CD8-positive, alpha-beta memory T cell (primary cell): ENCODE data around the gene PCDHGA1. TPM values are rescaled to one million over a fixed set of nuclear protein-coding genes. Genes with fewer than 3 reads are reported as not detected.
"Not testable (repeated sequence)": the region's sequence is repeated elsewhere in the genome, so short reads cannot be mapped to it uniquely, and the experiment has no call there.

Experiments
- CTCF ChIA-PET: fragments of 350-600 bp; sonication (Branson Sonifier 250); formaldehyde crosslinking; loops from one replicate; lab custom pipeline; 2021; ENCODE audit warnings: antibody characterized with exemption; lab: Charles Lee
- POLR2A ChIA-PET: fragments of 350-600 bp; sonication (Branson Sonifier 250); formaldehyde crosslinking; loops from one replicate; lab custom pipeline; 2021; ENCODE audit warnings: antibody characterized with exemption; lab: Charles Lee
- DNase-seq, 5 donors: peaks; one replicate each; pipeline versions ENCODE4 v3.0.0 to v3.0.0-alpha.2; 2020 to 2022; ENCODE audit warnings: mixed read lengths in 1 of 5
- H3K27ac ChIP-seq: one replicate; pipeline ENCODE4 v1.7.0; 2013; ENCODE audit warnings: low read depth, mild to moderate bottlenecking, low read length, moderate library complexity
- H3K27me3 ChIP-seq: 2 replicates; pipeline ENCODE4 v1.7.0; 2013; ENCODE audit warnings: low read length, mild to moderate bottlenecking; ENCODE audit not compliant: insufficient read depth, poor library complexity, severe bottlenecking
- H3K36me3 ChIP-seq: 2 replicates; pipeline ENCODE4 v1.7.0; 2013; ENCODE audit warnings: mild to moderate bottlenecking, low read length, moderate library complexity; ENCODE audit not compliant: insufficient read depth
- H3K4me1 ChIP-seq: 2 replicates; pipeline ENCODE4 v1.7.0; 2013; ENCODE audit warnings: mild to moderate bottlenecking, low read length, moderate library complexity; ENCODE audit not compliant: insufficient read depth
- H3K4me3 ChIP-seq: 2 replicates; pipeline ENCODE4 v1.7.0; 2013; ENCODE audit warnings: mild to moderate bottlenecking, low read length
- H3K9me3 ChIP-seq: 2 replicates; pipeline ENCODE4 v1.7.0; 2013; ENCODE audit warnings: mild to moderate bottlenecking, low read length
- H3K27ac Mint-ChIP-seq, 8 donors: one replicate each; pipeline ENCODE4 v1.8.0; 2020 to 2021; ENCODE audit warnings: mixed read lengths in 8 of 8, mild to moderate bottlenecking in 6 of 8, inconsistent platforms in 3 of 8, moderate library complexity in 3 of 8
- H3K27me3 Mint-ChIP-seq, 2 donors: one replicate each; pipeline ENCODE4 v1.8.0; 2020 to 2021; ENCODE audit warnings: mixed read lengths in 2 of 2, mild to moderate bottlenecking in 1 of 2, moderate library complexity in 1 of 2
- H3K36me3 Mint-ChIP-seq, 3 donors: one replicate each; pipeline ENCODE4 v1.8.0; 2020 to 2021; ENCODE audit warnings: mixed read lengths in 3 of 3, inconsistent platforms in 1 of 3, mild to moderate bottlenecking in 1 of 3
- H3K4me1 Mint-ChIP-seq, 3 donors: one replicate each; pipeline ENCODE4 v1.8.0; 2020 to 2021; ENCODE audit warnings: mixed read lengths in 3 of 3, inconsistent platforms in 1 of 3, mild to moderate bottlenecking in 1 of 3
- H3K4me3 Mint-ChIP-seq, 7 donors: one replicate each; pipeline ENCODE4 v1.8.0; 2020 to 2021; ENCODE audit warnings: mixed read lengths in 7 of 7, mild to moderate bottlenecking in 6 of 7, moderate library complexity in 4 of 7, inconsistent platforms in 2 of 7
- H3K9me3 Mint-ChIP-seq, 5 donors: one replicate each; pipeline ENCODE4 v1.8.0; 2020 to 2022; ENCODE audit warnings: mixed read lengths in 5 of 5, mild to moderate bottlenecking in 3 of 5, moderate library complexity in 2 of 5, inconsistent platforms in 1 of 5
- polyA plus RNA-seq: library from polyadenylated mRNA; unstranded; fragments of 300-500 nt; fragmentation: Illumina TruSeq; gene quantifications from one replicate; pipeline ENCODE4 v1.2.3, GENCODE V29; 2021
- total RNA-seq, 2 experiments: library from RNA; stranded (reverse); gene quantifications; one replicate each; pipeline ENCODE4 v1.2.3, GENCODE V29; 2021

The PCDHGA1 gene
- total and polyA plus RNA-seq, 3 experiments from 2014 or later: 0.07 to 0.09 TPM; not detected in 1

DNA sequence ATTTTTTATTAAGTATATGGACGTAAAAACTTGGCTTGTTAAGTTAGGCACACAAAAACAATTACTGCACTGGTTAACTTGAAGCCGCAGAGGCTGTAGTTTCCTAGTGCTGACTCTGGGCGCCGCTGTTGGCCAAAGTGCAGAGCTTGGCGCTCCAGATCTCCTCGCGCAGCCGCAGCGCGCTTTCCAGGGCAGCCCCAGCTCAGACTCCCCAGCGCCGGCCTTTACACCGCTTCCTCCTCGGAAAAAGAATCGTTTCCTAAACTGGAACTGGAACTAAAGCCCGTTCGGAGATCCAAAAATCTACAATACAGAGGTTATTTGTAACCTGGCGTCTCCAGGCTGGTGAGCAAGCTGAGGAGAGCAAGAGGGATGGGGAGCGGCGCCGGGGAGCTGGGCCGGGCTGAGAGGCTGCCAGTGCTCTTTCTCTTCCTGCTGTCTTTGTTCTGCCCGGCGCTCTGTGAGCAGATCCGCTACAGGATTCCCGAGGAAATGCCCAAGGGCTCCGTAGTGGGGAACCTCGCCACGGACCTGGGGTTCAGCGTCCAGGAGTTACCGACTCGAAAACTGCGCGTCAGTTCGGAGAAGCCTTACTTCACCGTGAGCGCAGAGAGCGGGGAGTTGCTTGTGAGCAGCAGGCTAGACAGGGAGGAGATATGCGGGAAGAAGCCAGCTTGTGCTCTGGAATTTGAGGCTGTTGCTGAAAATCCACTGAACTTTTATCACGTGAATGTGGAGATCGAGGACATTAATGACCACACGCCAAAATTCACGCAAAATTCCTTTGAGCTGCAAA, 67.6 kb downstream of the PCDHGA1 start, which contains the start of gene PCDHGB5:
PCDHGB5 (plus strand) TSS at position 192 of the 796 bp plus-strand sequence; CDS start at position 373, 181 bp downstream.
- H3K36me3 ChIP-seq, H3K27ac ChIP-seq, H3K4me1 Mint-ChIP-seq, H3K4me3 ChIP-seq, H3K9me3 ChIP-seq, H3K27ac Mint-ChIP-seq, POLR2A ChIA-PET, DNase-seq, H3K4me1 ChIP-seq: not testable (repeated sequence)
- peaks cover 24% of the 10 kb centered on the region for H3K27me3 ChIP-seq
- CTCF ChIA-PET: interaction anchor here (0.8 to 1.8 kb wide), 3 partner anchors 15 to 166 kb away, joined by 3 to 7 read pairs (median 3); partner anchors contain the start of genes PCDHGA10 and PCDHGB3
- H3K4me3 Mint-ChIP-seq: peak within 1 kb of the TSS in 4 of 7 donors; percentile 5 to 54 (median 40)
- H3K27me3 Mint-ChIP-seq: peaks cover 55 to 56% of the 10 kb centered on the region in 2 donors
- peaks cover 18 to 57% (median 52%) of the 10 kb centered on the region in 5 donors for H3K9me3 Mint-ChIP-seq
- peaks cover 0 to 13% (median 3%) of the 10 kb centered on the region in 3 donors for H3K36me3 Mint-ChIP-seq

DNA sequence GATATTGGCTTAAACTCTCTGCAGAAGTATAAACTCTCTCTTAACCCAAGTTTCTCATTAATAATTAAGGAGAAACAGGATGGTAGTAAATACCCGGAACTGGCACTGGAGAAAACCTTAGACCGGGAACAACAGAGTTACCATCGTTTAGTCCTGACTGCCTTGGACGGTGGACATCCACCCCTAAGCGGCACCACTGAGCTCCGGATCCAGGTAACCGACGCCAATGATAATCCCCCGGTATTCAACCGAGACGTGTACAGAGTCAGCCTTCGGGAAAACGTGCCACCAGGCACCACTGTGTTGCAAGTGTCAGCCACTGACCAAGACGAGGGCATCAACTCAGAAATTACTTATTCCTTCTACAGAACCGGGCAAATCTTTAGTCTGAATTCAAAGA, 68.3 kb downstream of the PCDHGA1 start:
- DNase-seq: no peak
- Histone ChIP-seq H3K27ac (no peak overlapping the region), H3K4me3 (no peak overlapping the region), H3K36me3 (no peaks in the 10 kb centered on the region), H3K9me3 (no peaks in the 10 kb centered on the region), H3K27me3 (peaks cover 21% of the 10 kb centered on the region), H3K4me1 (no peaks in the 10 kb centered on the region)
- Mint-ChIP-seq H3K9me3 (peaks cover 17 to 55% (median 52%) of the 10 kb centered on the region in 5 donors), H3K4me1 (no peaks in the 10 kb centered on the region), H3K4me3 (no peak overlapping the region), H3K27ac (no peak overlapping the region), H3K36me3 (peaks cover 0 to 11% (median 3%) of the 10 kb centered on the region in 3 donors), H3K27me3 (peaks cover 56 to 59% of the 10 kb centered on the region in 2 donors)
- ChIA-PET POLR2A (no interaction called here), CTCF (interaction anchor here (0.8 to 1.8 kb wide), 2 partner anchors 14 to 165 kb away, joined by 3 to 7 read pairs; partner anchors contain the start of gene PCDHGA10)

DNA sequence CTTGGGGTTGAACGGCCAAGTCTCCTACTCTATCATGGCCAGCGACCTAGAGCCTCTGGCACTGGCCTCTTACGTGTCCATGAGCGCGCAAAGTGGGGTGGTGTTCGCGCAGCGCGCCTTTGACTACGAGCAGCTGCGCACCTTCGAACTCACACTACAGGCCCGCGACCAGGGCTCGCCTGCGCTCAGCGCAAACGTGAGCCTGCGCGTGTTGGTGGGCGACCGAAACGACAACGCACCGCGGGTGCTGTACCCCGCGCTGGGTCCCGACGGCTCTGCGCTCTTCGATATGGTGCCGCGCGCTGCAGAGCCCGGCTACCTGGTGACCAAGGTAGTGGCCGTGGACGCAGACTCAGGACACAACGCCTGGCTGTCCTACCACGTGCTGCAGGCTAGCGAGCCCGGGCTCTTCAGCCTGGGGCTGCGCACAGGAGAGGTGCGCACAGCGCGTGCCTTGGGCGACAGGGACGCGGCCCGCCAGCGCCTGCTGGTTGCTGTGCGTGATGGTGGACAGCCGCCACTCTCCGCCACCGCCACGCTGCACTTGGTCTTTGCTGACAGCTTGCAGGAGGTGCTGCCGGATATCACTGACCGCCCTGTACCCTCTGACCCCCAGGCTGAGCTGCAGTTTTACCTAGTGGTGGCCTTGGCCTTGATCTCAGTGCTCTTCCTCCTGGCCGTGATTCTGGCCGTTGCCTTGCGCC, 69.4 kb downstream of the PCDHGA1 start:
- no peak overlapping the region for H3K27ac ChIP-seq
- Mint-ChIP-seq H3K36me3 (peaks cover 0 to 5% (median 3%) of the 10 kb centered on the region in 3 donors), H3K4me1 (no peaks in the 10 kb centered on the region), H3K27me3 (peaks cover 57 to 62% of the 10 kb centered on the region in 2 donors), H3K4me3 (peak overlapping the region in 1 of 7 donors; percentile 54), H3K27ac (no peak overlapping the region), H3K9me3 (peaks cover 14 to 56% (median 53%) of the 10 kb centered on the region in 5 donors)
- POLR2A ChIA-PET: no interaction called here
- CTCF ChIA-PET: no interaction called here
- no peaks in the 10 kb centered on the region for H3K9me3 ChIP-seq
- peaks cover 18% of the 10 kb centered on the region for H3K27me3 ChIP-seq
- DNase-seq: no peak
- no peaks in the 10 kb centered on the region for H3K36me3 ChIP-seq
- H3K4me1 ChIP-seq: no peaks in the 10 kb centered on the region
- no peak overlapping the region for H3K4me3 ChIP-seq

DNA sequence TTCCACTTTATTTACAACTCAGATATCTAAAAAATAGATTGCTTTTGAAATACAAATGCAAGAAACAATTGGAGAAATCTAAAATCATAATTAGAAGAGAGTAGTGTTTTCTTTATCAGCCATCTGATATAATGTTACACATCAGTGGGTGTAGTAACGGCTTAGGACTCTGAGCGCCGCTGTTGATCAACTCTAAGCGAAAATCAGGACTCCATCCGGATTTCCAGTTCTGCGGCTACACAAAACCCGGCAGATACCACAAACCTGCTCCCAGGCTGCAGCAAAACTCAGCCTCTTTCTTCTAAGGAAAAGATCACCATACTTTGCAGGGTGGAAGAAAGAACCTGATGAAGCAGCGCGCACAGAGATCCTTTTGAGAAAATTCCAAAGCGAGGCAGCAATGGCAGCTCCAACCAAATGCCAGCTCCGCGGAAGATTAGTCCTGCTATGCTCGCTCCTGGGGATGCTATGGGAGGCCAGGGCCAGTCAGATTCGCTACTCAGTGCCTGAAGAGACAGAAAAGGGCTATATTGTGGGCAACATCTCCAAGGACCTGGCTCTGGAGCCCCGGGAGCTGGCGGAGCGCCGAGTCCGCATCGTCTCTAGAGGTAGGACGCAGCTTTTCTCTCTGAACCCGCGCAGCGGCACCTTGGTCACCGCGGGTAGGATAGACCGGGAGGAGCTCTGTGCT, 72.4 kb downstream of the PCDHGA1 start, which contains the start of gene PCDHGA9:
PCDHGA9 (plus strand) TSS at position 226 of the 691 bp plus-strand sequence; CDS start at position 401, 175 bp downstream.
- Mint-ChIP-seq H3K36me3 (peaks cover 0 to 9% (median 3%) of the 10 kb centered on the region in 3 donors), H3K9me3 (peaks cover 17 to 59% (median 46%) of the 10 kb centered on the region in 5 donors), H3K27me3 (peaks cover 60 to 72% of the 10 kb centered on the region in 2 donors), H3K27ac (no peak within 1 kb of the TSS), H3K4me1 (no peaks in the 10 kb centered on the region), H3K4me3 (peak within 1 kb of the TSS in 5 of 7 donors; percentile 50 to 82 (median 60))
- CTCF ChIA-PET: interaction anchor here (1.0 kb wide), 1 partner anchor 10 kb away, joined by 3 read pairs; the partner anchor contains the start of gene PCDHGA10
- no peaks in the 10 kb centered on the region for H3K36me3 ChIP-seq
- H3K9me3 ChIP-seq: no peaks in the 10 kb centered on the region
- H3K4me1 ChIP-seq: no peaks in the 10 kb centered on the region
- H3K27me3 ChIP-seq: peaks cover 25% of the 10 kb centered on the region
- H3K27ac ChIP-seq: no peak within 1 kb of the TSS
- POLR2A ChIA-PET: no interaction called here
- DNase-seq: no peak
- peak within 1 kb of the TSS; percentile 13 for H3K4me3 ChIP-seq

DNA sequence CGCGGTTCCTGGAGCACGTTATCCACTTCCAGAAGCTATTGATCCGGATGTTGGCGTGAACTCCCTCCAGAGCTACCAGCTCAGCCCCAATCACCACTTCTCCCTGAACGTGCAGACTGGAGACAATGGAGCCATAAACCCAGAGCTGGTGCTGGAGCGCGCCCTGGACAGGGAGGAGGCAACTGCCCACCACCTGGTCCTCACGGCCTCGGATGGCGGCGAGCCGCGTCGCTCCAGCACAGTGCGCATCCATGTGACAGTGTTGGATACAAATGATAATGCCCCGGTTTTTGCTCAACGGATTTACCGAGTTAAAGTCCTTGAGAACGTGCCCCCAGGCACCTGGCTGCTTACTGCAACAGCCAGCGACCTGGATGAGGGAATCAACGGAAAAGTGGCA, 73.1 kb downstream of the PCDHGA1 start:
- Mint-ChIP-seq H3K36me3 (peaks cover 0 to 12% (median 3%) of the 10 kb centered on the region in 3 donors), H3K4me3 (no peak overlapping the region), H3K4me1 (peaks cover 0 to 2% (median 0%) of the 10 kb centered on the region in 3 donors), H3K27ac (no peak overlapping the region), H3K27me3 (peaks cover 64 to 77% of the 10 kb centered on the region in 2 donors), H3K9me3 (peaks cover 17 to 64% (median 49%) of the 10 kb centered on the region in 5 donors)
- CTCF ChIA-PET: interaction anchor here (1.0 kb wide), 1 partner anchor 9 kb away, joined by 3 read pairs; the partner anchor contains the start of gene PCDHGA10
- no peak overlapping the region for H3K4me3 ChIP-seq
- peaks cover 25% of the 10 kb centered on the region for H3K27me3 ChIP-seq
- H3K27ac ChIP-seq: no peak overlapping the region
- no peak for DNase-seq
- no peaks in the 10 kb centered on the region for H3K9me3 ChIP-seq
- H3K36me3 ChIP-seq: no peaks in the 10 kb centered on the region
- no peaks in the 10 kb centered on the region for H3K4me1 ChIP-seq
- POLR2A ChIA-PET: no interaction called here

DNA sequence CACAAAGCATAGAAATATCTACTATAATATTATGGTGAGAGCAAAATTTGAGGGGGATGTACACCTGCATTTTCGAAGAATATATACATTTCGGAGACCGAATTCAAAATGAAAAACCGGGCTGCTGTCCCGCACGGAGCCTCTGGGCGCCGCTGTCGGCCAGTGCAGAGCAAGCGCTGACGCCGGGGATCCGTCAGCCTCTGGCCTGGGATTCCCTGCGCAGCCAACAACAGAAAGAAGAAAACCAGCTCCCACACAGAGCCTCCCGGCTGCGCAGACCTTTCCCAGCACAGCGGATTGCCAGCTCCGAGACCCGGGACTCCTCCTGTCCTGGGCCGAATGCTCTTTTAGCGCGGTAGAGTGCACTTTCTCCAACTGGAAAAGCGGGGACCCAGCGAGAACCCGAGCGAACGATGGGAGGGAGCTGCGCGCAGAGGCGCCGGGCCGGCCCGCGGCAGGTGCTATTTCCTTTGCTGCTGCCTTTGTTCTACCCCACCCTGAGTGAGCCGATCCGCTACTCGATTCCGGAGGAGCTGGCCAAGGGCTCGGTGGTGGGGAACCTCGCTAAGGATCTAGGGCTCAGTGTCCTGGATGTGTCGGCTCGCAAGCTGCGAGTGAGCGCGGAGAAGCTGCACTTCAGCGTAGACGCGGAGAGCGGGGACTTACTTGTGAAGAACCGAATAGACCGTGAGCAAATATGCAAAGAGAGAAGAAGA, 77.6 kb downstream of the PCDHGA1 start, which contains the start of gene PCDHGB6:
PCDHGB6 (plus strand) TSS at position 232 of the 716 bp plus-strand sequence; CDS start at position 414, 182 bp downstream.
- H3K4me3 ChIP-seq, H3K4me1 Mint-ChIP-seq, POLR2A ChIA-PET, H3K9me3 ChIP-seq, H3K4me1 ChIP-seq, H3K27ac ChIP-seq, H3K36me3 ChIP-seq: not testable (repeated sequence)
- Mint-ChIP-seq H3K36me3 (peaks cover 0 to 12% (median 1%) of the 10 kb centered on the region in 3 donors), H3K27ac (peak within 1 kb of the TSS in 2 of 8 donors; percentile 26 to 93), H3K27me3 (peaks cover 71 to 77% of the 10 kb centered on the region in 2 donors), H3K4me3 (peak within 1 kb of the TSS in 3 of 7 donors; percentile 25 to 44 (median 26)), H3K9me3 (peaks cover 20 to 62% (median 48%) of the 10 kb centered on the region in 5 donors)
- CTCF ChIA-PET: interaction anchor here (0.8 to 1.5 kb wide), 3 partner anchors 9 to 159 kb away, joined by 3 to 4 read pairs (median 3); partner anchors contain the start of gene PCDHGB7
- H3K27me3 ChIP-seq: peaks cover 41% of the 10 kb centered on the region
- DNase-seq: peak in 1 of 5 donors; percentile 13
